Epithelial cell of esophagus (primary cell): ENCODE results near the gene FBXL17.
A peak's percentile ranks its signal among the peaks of the same experiment; 100 is the strongest.
"Not testable (repeated sequence)": the region's sequence is repeated elsewhere in the genome, so short reads cannot be mapped to it uniquely, and the experiment has no call there.

ENCODE experiments used
- DNase-seq: peaks from one replicate; pipeline ENCODE4 v3.0.0; 2010; ENCODE audit warnings: low read depth
- H3K4me3 ChIP-seq: 2 replicates; pipeline ENCODE4 v1.5.1; 2011; ENCODE audit warnings: mild to moderate bottlenecking, low read length, control low read depth
- CTCF ChIP-seq: IDR thresholded peaks from 2 replicates; pipeline ENCODE4 v1.5.1; 2011; ENCODE audit warnings: low read depth, mild to moderate bottlenecking, low read length, control low read depth, inconsistent platforms; ENCODE audit not compliant: insufficient read depth; ENCODE audit errors: missing control alignments

The FBXL17 gene

GRCh38 chr5:108295578-108296368 lies 86.1 kb downstream of the FBXL17 start:
- H3K4me3 ChIP-seq, result no peak overlapping the region
- peak; percentile 63 for DNase-seq
- TF ChIP-seq CTCF, result no peak

DNA sequence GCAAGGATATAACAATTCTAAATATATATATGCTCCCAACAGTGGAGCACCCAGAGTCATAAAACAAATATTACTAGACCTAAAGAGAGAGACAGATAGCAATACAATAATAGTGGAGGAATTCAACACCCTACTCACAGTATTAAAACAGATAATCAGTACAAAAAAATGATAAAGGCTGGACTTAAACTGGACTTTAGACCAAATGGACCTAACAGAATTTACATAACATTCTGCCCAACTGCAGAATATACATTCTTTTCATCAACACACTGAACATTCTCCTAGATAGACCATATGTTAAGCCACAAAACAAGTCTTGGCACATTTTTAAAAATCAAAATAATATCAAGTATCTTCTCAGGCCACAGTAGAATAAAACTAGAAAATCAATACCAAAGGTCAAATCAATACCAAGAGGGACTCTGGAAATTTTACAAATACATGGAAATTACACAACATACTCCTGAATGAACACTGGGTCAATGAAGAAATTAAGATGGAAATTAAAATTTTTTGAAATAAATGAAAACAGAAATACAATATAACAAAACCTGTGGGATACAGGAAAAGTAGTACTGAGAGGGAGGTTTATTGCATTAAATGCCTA lies 100.8 kb downstream of the FBXL17 start:
- DNase-seq, result no peak
- no peak for TF ChIP-seq CTCF
- no peak overlapping the region for H3K4me3 ChIP-seq

- DNase-seq, result no peak
- H3K4me3 ChIP-seq, result no peak overlapping the region
- TF ChIP-seq CTCF, result no peak
Measured at GRCh38 chr5:108280248-108280647, 101.7 kb downstream of the FBXL17 start.

GRCh38 chr5:108278285-108279240 lies 103.3 kb downstream of the FBXL17 start:
- no peak overlapping the region for H3K4me3 ChIP-seq
- TF ChIP-seq CTCF, result peak; percentile 36
- DNase-seq, result peak; percentile 4

DNA sequence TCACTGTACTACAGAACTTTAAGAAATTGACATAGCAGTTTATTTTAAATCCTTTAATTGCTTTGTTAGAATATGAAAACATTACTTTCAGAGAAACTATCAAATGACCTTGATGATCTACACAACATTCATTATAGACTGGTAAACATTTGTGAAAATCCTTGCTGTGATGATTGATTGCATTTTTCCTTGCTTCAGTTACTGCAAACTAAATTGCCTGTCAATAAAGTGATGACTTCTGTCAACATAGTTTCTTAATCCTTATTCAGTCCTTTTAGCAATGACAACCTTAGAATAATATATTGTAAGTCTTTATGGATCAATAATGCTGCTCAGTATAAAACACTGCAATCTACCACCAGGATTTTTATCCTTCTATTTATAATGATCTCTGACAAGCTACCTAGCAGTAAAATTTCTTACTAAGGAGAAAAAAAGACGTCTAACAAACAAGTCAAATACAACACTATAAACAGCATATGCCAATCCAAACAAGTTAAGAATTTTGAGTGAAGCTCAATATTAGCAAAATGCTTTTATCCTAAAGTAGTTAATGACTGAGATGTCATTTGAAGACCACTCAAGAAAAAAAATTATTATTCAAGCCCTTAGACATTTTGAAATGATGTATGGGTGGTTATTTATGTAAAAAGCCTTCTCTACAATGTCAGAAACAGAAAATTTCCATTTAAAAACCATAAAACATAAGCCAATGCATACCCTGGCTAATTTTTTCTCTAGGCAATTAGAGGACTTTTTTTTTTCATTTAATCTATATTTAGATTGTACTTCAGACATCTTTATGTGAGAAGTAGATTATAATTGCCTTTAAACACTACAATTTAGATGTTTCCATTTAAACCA lies 105.5 kb downstream of the FBXL17 start:
- no peak for DNase-seq
- TF ChIP-seq CTCF, result no peak
- no peak overlapping the region for H3K4me3 ChIP-seq

GRCh38 chr5:108274080-108274479 lies 107.8 kb downstream of the FBXL17 start:
- not testable (repeated sequence) for H3K4me3 ChIP-seq, DNase-seq
